A673 (cell line): ENCODE measurements around the gene SVOPL.

ENCODE experiments used
- EZH2 ChIP-seq: fragments of 200-600 bp; sonication (generic); IDR thresholded peaks from 2 replicates; pipeline ENCODE4 v1.6.1; 2017; ENCODE audit warnings: borderline replicate concordance, low read depth, mild to moderate bottlenecking, mixed read lengths, antibody characterized with exemption, low read length; ENCODE audit not compliant: poor library complexity, severe bottlenecking
- TF ChIP-seq, protein P1 (sequence below): fragments of 300-800, 200-600 bp; sonication (generic); conservative IDR thresholded peaks from 2 replicates; pipeline ENCODE4 v1.5.1; 2017; ENCODE audit warnings: low read depth, mild to moderate bottlenecking, antibody characterized with exemption, low read length, moderate library complexity, mixed read lengths

DNA sequence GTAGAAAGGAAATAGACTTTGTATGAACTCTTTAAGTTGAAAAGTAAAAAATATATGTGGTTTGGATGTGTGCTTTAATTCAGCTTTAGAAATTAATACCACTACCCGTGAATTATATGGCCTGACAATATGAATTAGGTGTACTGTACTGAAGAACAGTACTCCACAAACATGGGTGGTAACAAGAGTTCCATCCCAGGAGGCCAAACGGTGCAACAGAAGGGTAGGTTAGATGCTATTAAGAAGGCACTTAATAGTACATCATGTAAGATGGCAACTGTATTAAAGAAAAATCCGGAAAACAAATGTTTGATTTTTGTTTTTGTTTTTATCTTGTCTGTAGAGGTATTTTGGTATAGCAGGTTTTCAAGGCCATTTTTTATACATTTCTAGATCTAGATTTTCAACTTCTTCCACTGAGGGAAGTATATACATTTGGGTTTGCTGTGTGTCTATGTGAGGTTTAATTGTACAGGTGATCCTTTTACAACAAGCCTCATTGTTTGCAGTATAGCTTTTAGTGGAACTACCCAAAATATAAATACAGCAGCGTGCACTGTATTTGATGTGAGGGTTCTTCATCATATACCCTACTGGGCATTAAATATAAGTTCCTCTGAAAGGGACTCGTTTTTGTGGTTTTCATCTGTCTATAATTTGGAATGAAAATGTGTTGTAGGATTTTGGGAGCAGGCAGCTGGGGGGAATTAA is 115.7 kb downstream of the SVOPL start:
- TF ChIP-seq, protein P1, sequence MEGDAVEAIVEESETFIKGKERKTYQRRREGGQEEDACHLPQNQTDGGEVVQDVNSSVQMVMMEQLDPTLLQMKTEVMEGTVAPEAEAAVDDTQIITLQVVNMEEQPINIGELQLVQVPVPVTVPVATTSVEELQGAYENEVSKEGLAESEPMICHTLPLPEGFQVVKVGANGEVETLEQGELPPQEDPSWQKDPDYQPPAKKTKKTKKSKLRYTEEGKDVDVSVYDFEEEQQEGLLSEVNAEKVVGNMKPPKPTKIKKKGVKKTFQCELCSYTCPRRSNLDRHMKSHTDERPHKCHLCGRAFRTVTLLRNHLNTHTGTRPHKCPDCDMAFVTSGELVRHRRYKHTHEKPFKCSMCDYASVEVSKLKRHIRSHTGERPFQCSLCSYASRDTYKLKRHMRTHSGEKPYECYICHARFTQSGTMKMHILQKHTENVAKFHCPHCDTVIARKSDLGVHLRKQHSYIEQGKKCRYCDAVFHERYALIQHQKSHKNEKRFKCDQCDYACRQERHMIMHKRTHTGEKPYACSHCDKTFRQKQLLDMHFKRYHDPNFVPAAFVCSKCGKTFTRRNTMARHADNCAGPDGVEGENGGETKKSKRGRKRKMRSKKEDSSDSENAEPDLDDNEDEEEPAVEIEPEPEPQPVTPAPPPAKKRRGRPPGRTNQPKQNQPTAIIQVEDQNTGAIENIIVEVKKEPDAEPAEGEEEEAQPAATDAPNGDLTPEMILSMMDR: no peak
- no peak for TF ChIP-seq EZH2
